K562 (cell line): ENCODE measurements around the gene SLC20A1. TPM values are rescaled to one million over a fixed set of nuclear protein-coding genes. Genes with fewer than 3 reads are reported as not detected.
A peak's percentile ranks its signal among the peaks of the same experiment; 100 is the strongest.

Experiments
- BRF1 ChIP-seq: IDR thresholded peaks from 3 replicates; pipeline ENCODE4 v1.6.1; 2011; ENCODE audit warnings: borderline replicate concordance, mild to moderate bottlenecking; ENCODE audit not compliant: insufficient read length; ENCODE audit errors: extremely low read depth
- CCNT2 ChIP-seq: IDR thresholded peaks from 2 replicates; pipeline ENCODE4 v1.6.1; 2011; ENCODE audit warnings: borderline replicate concordance, low read depth, mild to moderate bottlenecking, moderate library complexity, mixed read lengths, low read length; ENCODE audit not compliant: insufficient read length; ENCODE audit errors: extremely low read depth
- DMBX1 ChIP-seq: fragments of 250-450 bp; sonication (Bioruptor Pico); IDR thresholded peaks from 2 replicates; pipeline ENCODE4 v1.8.0; 2022; ENCODE audit warnings: inconsistent platforms, mild to moderate bottlenecking, moderate library complexity, borderline replicate concordance
- GATA2 ChIP-seq: sonication (generic); formaldehyde crosslinking; IDR thresholded peaks from 2 replicates; pipeline ENCODE4 v1.4.0; 2020; ENCODE audit warnings: mild to moderate bottlenecking, missing genetic modification reagents
- ILF3 ChIP-seq: fragments of 450-650 bp; IDR thresholded peaks from 2 replicates; pipeline ENCODE4 v1.6.1; 2018; ENCODE audit warnings: antibody characterized with exemption, mild to moderate bottlenecking, moderate library complexity, borderline replicate concordance
- KDM1A ChIP-seq, 2 experiments: fragments of 450-650 bp; IDR thresholded peaks; 2 replicates each; pipeline ENCODE4 v1.6.1; 2016; ENCODE audit warnings: mild to moderate bottlenecking in 2 of 2
- KLF16 ChIP-seq: IDR thresholded peaks from 2 replicates; pipeline ENCODE4 v1.6.1; 2016; ENCODE audit warnings: antibody characterized with exemption
- MAFG ChIP-seq: fragments of 450-650 bp; conservative IDR thresholded peaks from 2 replicates; pipeline ENCODE4 v1.6.1; 2016; ENCODE audit warnings: missing genetic modification characterization, missing compliant biosample characterization
- NBN ChIP-seq: fragments of 450-650 bp; IDR thresholded peaks from 2 replicates; pipeline ENCODE4 v1.6.1; 2016; ENCODE audit warnings: low read depth, mild to moderate bottlenecking
- NRF1 ChIP-seq, 2 experiments: fragments of 450-650 bp; IDR thresholded peaks in 1 of 2; conservative IDR thresholded peaks in 1 of 2; 2 replicates each; pipeline ENCODE4 v1.6.1; 2014; ENCODE audit warnings: mild to moderate bottlenecking in 2 of 2
- PML ChIP-seq: IDR thresholded peaks from 2 replicates; pipeline ENCODE4 v1.6.1; 2012; ENCODE audit warnings: low read length, inconsistent platforms
- POLR2A ChIP-seq: fragments of 450-650 bp; conservative IDR thresholded peaks from 2 replicates; pipeline ENCODE4 v1.6.1; 2016
- RBBP5 ChIP-seq: fragments of 200-600 bp; sonication (generic); IDR thresholded peaks from 2 replicates; pipeline ENCODE4 v1.6.1; 2012; ENCODE audit warnings: borderline replicate concordance, mild to moderate bottlenecking, low read length, control low read depth, inconsistent platforms; ENCODE audit not compliant: insufficient read depth, poor library complexity, severe bottlenecking
- RFX1 ChIP-seq: fragments of 450-650 bp; IDR thresholded peaks from 2 replicates; pipeline ENCODE4 v1.6.1; 2016; ENCODE audit warnings: mild to moderate bottlenecking, moderate library complexity
- SMAD1 ChIP-seq: fragments of 150-350 bp; IDR thresholded peaks from 2 replicates; pipeline ENCODE4 v1.6.1; 2014; ENCODE audit warnings: low read length, low read depth; ENCODE audit not compliant: partially characterized antibody
- TCF7 ChIP-seq: sonication (generic); IDR thresholded peaks from 2 replicates; pipeline ENCODE4 v1.6.1; 2016; ENCODE audit warnings: antibody characterized with exemption, borderline replicate concordance
- THAP7 ChIP-seq: fragments of 250-450 bp; sonication (Bioruptor Pico); IDR thresholded peaks from 2 replicates; pipeline ENCODE4 v1.5.0; 2021
- ZBTB17 ChIP-seq: fragments of 450-650 bp; formaldehyde crosslinking; IDR thresholded peaks from 2 replicates; pipeline ENCODE4 v1.4.0; 2020; ENCODE audit warnings: mild to moderate bottlenecking
- ZC3H8 ChIP-seq: fragments of 450-650 bp; IDR thresholded peaks from 2 replicates; pipeline ENCODE4 v1.6.1; 2017
- ZFP30 ChIP-seq: fragments of 250-450 bp; sonication (Bioruptor Pico); IDR thresholded peaks from 2 replicates; pipeline ENCODE4 v1.8.0; 2022; ENCODE audit warnings: moderate library complexity, mild to moderate bottlenecking, inconsistent platforms, borderline replicate concordance
- ZKSCAN1 ChIP-seq: fragments of 150-350 bp; IDR thresholded peaks from 2 replicates; pipeline ENCODE4 v1.6.1; 2016; ENCODE audit warnings: low read depth, low read length
- ZNF165 ChIP-seq: fragments of 250-450 bp; sonication (Bioruptor Pico); IDR thresholded peaks from 2 replicates; pipeline ENCODE4 v1.4.0; 2020; ENCODE audit warnings: borderline replicate concordance
- ZNF324 ChIP-seq: fragments of 250-450 bp; sonication (Bioruptor Pico); IDR thresholded peaks from 2 replicates; pipeline ENCODE4 v1.4.0; 2020; ENCODE audit warnings: mild to moderate bottlenecking
- ZNF695 ChIP-seq: fragments of 450-650 bp; formaldehyde crosslinking; IDR thresholded peaks from 2 replicates; pipeline ENCODE4 v1.4.0; 2020; ENCODE audit warnings: mild to moderate bottlenecking, moderate library complexity
- polyA plus RNA-seq, 8 experiments: library from polyadenylated mRNA; depleted of rRNA in 4 of 8; stranded (reverse) in 5 of 8; unstranded in 3 of 8; fragments of >200 nt; fragmentation: Nextera tagmentation in 2 of 8; fragmentation: Illumina TruSeq in 1 of 8; extraction: Ambion mirVana in 2 of 8; extraction: Trizol in 1 of 8; gene quantifications; 2 replicates each; pipeline versions ENCODE4 v1.2.1 to v1.2.3, GENCODE V29; 2011 to 2014; ENCODE audit warnings: inconsistent platforms in 1 of 8, missing spikeins in 1 of 8
- total RNA-seq, 7 experiments: library from RNA; depleted of rRNA in 6 of 7; stranded (reverse); fragments of >200 nt in 6 of 7; fragmentation: Illumina TruSeq in 2 of 7; extraction: Trizol in 2 of 7; gene quantifications; 2 replicates each; pipeline versions ENCODE4 v1.2.1 to v1.2.3, GENCODE V29; 2011 to 2021; ENCODE audit warnings: low replicate concordance in 1 of 7
- TF ChIP-seq, protein P1 (sequence below): fragments of 450-650 bp; formaldehyde crosslinking; IDR thresholded peaks from 2 replicates; pipeline ENCODE4 v1.4.0; 2022; ENCODE audit warnings: missing genetic modification characterization
- TF ChIP-seq, protein P2 (sequence below): fragments of 450-650 bp; IDR thresholded peaks from 2 replicates; pipeline ENCODE4 v1.6.1; 2016

SLC20A1 gene
- total and polyA plus RNA-seq, 9 of the 15 experiments (the other 6 are each of a cell fraction or from before 2014, with no cell fraction given) = 53.8 to 150 (median 74.7) TPM

DNA sequence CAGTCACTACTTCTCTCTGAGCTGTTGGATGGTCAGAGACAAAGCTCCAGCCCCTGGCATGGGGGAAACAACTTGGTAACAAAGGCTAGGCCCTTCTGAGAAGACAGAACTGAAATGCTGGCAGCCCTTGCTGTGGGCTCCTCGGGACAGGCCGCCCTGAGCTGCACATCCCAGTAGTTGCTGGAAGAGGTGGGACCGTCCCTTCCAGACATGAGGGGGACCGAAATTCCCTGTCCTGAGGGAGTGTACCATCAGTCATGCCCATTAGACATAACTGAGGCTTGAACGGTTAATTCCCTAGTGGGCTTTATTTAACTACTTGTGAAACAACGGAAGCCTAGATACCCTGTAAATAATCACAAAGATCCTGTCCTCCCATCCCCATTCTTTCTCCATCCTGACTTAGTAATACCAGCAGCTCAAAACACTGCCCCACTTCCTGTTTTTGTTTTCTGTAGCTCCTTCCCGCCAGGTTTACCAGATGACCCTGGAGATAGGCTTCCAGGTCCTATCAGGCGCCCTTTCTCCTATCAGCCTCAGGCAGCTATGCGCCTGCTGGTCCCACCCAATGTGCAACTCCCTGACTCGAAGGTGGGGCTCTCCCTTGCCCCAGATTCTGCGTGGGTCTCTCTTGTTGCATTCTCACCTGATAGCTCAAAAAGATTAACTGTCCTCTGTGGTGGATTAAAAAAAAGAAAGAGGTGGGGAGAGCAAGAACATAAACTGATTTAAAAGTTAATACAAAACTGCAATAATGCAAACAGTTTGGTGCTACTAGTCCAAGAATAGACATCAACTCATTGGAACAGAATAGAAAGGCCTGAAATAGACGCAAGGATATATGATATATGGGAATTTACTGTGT, 38.0 kb downstream of the SLC20A1 start (continued):
- TF ChIP-seq BRF1 (no peak), THAP7 (CRISPR knock-in tag) (no peak), RFX1 (no peak), ZNF695 (CRISPR knock-in tag) (no peak), NRF1 (conservative IDR thresholded peaks at IDR 0.05 in 1 of 2, IDR thresholded peaks at IDR 0.05 in 1 of 2) (peak; percentile 79 to 81), ILF3 (no peak), TCF7 (no peak), GATA2 (CRISPR knock-in tag) (peak; percentile 92), DMBX1 (CRISPR knock-in tag) (peak; percentile 36; the same call in 1 of the 2 replicates), ZKSCAN1 (peak; percentile 54; the same call in 1 of the 2 replicates), POLR2A (no peak), ZC3H8 (no peak), ZFP30 (CRISPR knock-in tag) (no peak), MAFG (tag) (no peak), ZNF165 (CRISPR knock-in tag) (no peak), CCNT2 (peak; percentile 86), SMAD1 (no peak), NBN (peak; percentile 80), PML (peak; percentile 94), KLF16 (peak; percentile 90), ZNF324 (no peak), ZBTB17 (CRISPR knock-in tag) (no peak), KDM1A (IDR thresholded peaks at IDR 0.05) (peak; percentile 92 to 93), RBBP5 (no peak)
- TF ChIP-seq, protein P1, sequence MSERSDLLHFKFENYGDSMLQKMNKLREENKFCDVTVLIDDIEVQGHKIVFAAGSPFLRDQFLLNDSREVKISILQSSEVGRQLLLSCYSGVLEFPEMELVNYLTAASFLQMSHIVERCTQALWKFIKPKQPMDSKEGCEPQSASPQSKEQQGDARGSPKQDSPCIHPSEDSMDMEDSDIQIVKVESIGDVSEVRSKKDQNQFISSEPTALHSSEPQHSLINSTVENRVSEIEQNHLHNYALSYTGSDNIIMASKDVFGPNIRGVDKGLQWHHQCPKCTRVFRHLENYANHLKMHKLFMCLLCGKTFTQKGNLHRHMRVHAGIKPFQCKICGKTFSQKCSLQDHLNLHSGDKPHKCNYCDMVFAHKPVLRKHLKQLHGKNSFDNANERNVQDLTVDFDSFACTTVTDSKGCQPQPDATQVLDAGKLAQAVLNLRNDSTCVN (CRISPR knock-in tag) = no peak
- TF ChIP-seq, protein P2, sequence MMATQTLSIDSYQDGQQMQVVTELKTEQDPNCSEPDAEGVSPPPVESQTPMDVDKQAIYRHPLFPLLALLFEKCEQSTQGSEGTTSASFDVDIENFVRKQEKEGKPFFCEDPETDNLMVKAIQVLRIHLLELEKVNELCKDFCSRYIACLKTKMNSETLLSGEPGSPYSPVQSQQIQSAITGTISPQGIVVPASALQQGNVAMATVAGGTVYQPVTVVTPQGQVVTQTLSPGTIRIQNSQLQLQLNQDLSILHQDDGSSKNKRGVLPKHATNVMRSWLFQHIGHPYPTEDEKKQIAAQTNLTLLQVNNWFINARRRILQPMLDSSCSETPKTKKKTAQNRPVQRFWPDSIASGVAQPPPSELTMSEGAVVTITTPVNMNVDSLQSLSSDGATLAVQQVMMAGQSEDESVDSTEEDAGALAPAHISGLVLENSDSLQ = no peak
